RWPE2 (cell line): ENCODE data around the gene DNAJC12.

Source experiments
- ATAC-seq: fragments of 200-7000 bp; cut with Tn5 transposase; 3 replicates; pipeline ENCODE4 v1.9.1; 2021; ENCODE audit warnings: low read depth
- DNase-seq: peaks from one replicate; pipeline ENCODE4 v3.0.0-alpha.2; 2020; ENCODE audit warnings: low spot score
- H3K27ac ChIP-seq: fragments of 450-650 bp; 2 replicates; pipeline ENCODE4 v1.5.1; 2017; ENCODE audit warnings: mild to moderate bottlenecking; ENCODE audit not compliant: poor library complexity, severe bottlenecking
- H3K27me3 ChIP-seq: fragments of 250-450 bp; sonication (Bioruptor Pico); 2 replicates; pipeline ENCODE4 v1.5.1; 2021; ENCODE audit warnings: mild to moderate bottlenecking, moderate library complexity; ENCODE audit not compliant: insufficient read depth, poor library complexity, severe bottlenecking
- H3K36me3 ChIP-seq: fragments of 250-450 bp; sonication (Bioruptor Pico); 2 replicates; pipeline ENCODE4 v1.5.1; 2020; ENCODE audit warnings: low read depth, mild to moderate bottlenecking, moderate library complexity
- H3K4me1 ChIP-seq: fragments of 250-450 bp; sonication (Bioruptor Pico); 2 replicates; pipeline ENCODE4 v1.5.1; 2021; ENCODE audit warnings: mild to moderate bottlenecking, moderate library complexity; ENCODE audit not compliant: insufficient read depth, poor library complexity, severe bottlenecking
- H3K4me3 ChIP-seq: fragments of 250-450 bp; sonication (Bioruptor Pico); 2 replicates; pipeline ENCODE4 v1.5.1; 2021; ENCODE audit warnings: mild to moderate bottlenecking, moderate library complexity; ENCODE audit not compliant: severe bottlenecking
- H3K9me3 ChIP-seq: fragments of 250-450 bp; sonication (Bioruptor Pico); 2 replicates; pipeline ENCODE4 v1.5.1; 2021; ENCODE audit warnings: mild to moderate bottlenecking, moderate library complexity; ENCODE audit not compliant: severe bottlenecking
- CTCF ChIP-seq: fragments of 450-650 bp; IDR thresholded peaks from one replicate; pipeline ENCODE4 v1.5.1; 2017; ENCODE audit warnings: mild to moderate bottlenecking, moderate library complexity; ENCODE audit not compliant: poor library complexity, severe bottlenecking

Gene DNAJC12

DNA sequence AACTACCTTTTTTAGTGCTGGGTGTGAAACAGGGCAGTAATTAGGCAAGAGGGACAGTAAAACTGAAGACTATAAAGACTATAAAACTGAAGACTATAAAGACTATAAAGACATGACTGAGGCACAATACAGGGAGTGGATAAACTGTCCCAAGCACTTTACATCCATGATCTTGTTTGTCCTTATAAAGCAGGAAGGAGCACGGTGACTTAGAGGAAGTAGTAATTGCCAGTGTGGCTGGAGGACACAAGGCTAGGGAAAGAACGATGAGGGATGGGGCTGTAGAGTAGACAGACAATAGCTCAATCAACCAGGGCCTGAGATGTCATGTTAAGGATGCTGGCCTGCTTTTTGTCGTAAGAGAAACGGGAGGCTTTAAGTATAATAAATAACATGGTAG is 26.0 kb downstream of the DNAJC12 start:
- no peak overlapping the region for H3K4me3 ChIP-seq
- TF ChIP-seq CTCF: no peak
- no peak overlapping the region for H3K27ac ChIP-seq
- ATAC-seq: no peak
- peaks cover 7% of the 10 kb centered on the region for H3K4me1 ChIP-seq
- DNase-seq: no peak
- H3K9me3 ChIP-seq: no peaks in the 10 kb centered on the region
- H3K36me3 ChIP-seq: no peaks in the 10 kb centered on the region
- H3K27me3 ChIP-seq: no peaks in the 10 kb centered on the region

GRCh38 chr10:67809107-67809506 is 28.9 kb downstream of the DNAJC12 start:
- ATAC-seq: no peak
- TF ChIP-seq CTCF: no peak
- H3K4me3 ChIP-seq: no peak overlapping the region

GRCh38 chr10:67808704-67809103 is 29.3 kb downstream of the DNAJC12 start:
- Histone ChIP-seq H3K9me3 (no peaks in the 10 kb centered on the region), H3K36me3 (no peaks in the 10 kb centered on the region), H3K27ac (no peak overlapping the region), H3K4me3 (no peak overlapping the region), H3K27me3 (no peaks in the 10 kb centered on the region), H3K4me1 (no peaks in the 10 kb centered on the region)
- no peak for ATAC-seq
- TF ChIP-seq CTCF: no peak
- no peak for DNase-seq

More at GRCh38 chr10:67809107-67809506, 28.9 kb downstream of the DNAJC12 start:
- no peaks in the 10 kb centered on the region for H3K36me3 ChIP-seq
- DNase-seq: no peak
- H3K9me3 ChIP-seq: no peaks in the 10 kb centered on the region
- H3K4me1 ChIP-seq: no peaks in the 10 kb centered on the region
- no peak overlapping the region for H3K27ac ChIP-seq
- no peaks in the 10 kb centered on the region for H3K27me3 ChIP-seq

GRCh38 chr10:67807855-67808456 is 30.0 kb downstream of the DNAJC12 start:
- H3K4me3 ChIP-seq: no peak overlapping the region
- DNase-seq (no peak), ATAC-seq (no peak)
- no peaks in the 10 kb centered on the region for H3K27me3 ChIP-seq
- H3K27ac ChIP-seq: no peak overlapping the region
- no peaks in the 10 kb centered on the region for H3K4me1 ChIP-seq
- TF ChIP-seq CTCF: no peak
- H3K9me3 ChIP-seq: no peaks in the 10 kb centered on the region
- no peaks in the 10 kb centered on the region for H3K36me3 ChIP-seq

- no peak overlapping the region for H3K27ac ChIP-seq
- no peaks in the 10 kb centered on the region for H3K9me3 ChIP-seq
- no peak overlapping the region for H3K4me3 ChIP-seq
- no peak for TF ChIP-seq CTCF
- H3K4me1 ChIP-seq: no peaks in the 10 kb centered on the region
- no peaks in the 10 kb centered on the region for H3K36me3 ChIP-seq
- H3K27me3 ChIP-seq: no peaks in the 10 kb centered on the region
- no peak for ATAC-seq
- no peak for DNase-seq
Measured at GRCh38 chr10:67804395-67804678, 33.7 kb downstream of the DNAJC12 start.
